ENCODE results near the gene UAP1L1.
"Not testable (repeated sequence)": the region's sequence is repeated elsewhere in the genome, so short reads cannot be mapped to it uniquely, and the experiment has no call there.

Gene UAP1L1

GRCh38 chr9:137057545-137057944, 19.8 kb upstream of the UAP1L1 start:
- no peak for DNase-seq

- DNase-seq: no peak
Measured at GRCh38 chr9:137058521-137059234, 18.6 kb upstream of the UAP1L1 start.

- DNase-seq: no peak
Measured at GRCh38 chr9:137062384-137062783, 14.9 kb upstream of the UAP1L1 start.

GRCh38 chr9:137062798-137063197, 14.5 kb upstream of the UAP1L1 start:
- not testable (repeated sequence) for DNase-seq

- DNase-seq: no peak
Measured at GRCh38 chr9:137063311-137064026, 13.8 kb upstream of the UAP1L1 start.

- DNase-seq: peak; percentile 37
Measured at GRCh38 chr9:137064027-137064879, 13.1 kb upstream of the UAP1L1 start.

GRCh38 chr9:137064880-137065164, 12.5 kb upstream of the UAP1L1 start:
- no peak for DNase-seq

GRCh38 chr9:137065336-137065967, 11.9 kb upstream of the UAP1L1 start:
- DNase-seq: no peak

- DNase-seq: no peak
Measured at GRCh38 chr9:137066096-137066861, 11.0 kb upstream of the UAP1L1 start.

GRCh38 chr9:137067860-137068538, 9.3 kb upstream of the UAP1L1 start:
- peak; percentile 75 for DNase-seq

GRCh38 chr9:137068539-137069507, 8.5 kb upstream of the UAP1L1 start:
- no peak for DNase-seq

GRCh38 chr9:137069508-137070091, 7.7 kb upstream of the UAP1L1 start:
- no peak for DNase-seq

- DNase-seq: peak; percentile 69
Measured at GRCh38 chr9:137070201-137070905, 7.0 kb upstream of the UAP1L1 start, which contains the start of gene SAPCD2. TSS of gene SAPCD2 (minus strand) at chr9:137070557. CDS start at chr9:137070460, 97 bp downstream.

GRCh38 chr9:137070906-137071275, 6.4 kb upstream of the UAP1L1 start:
- no peak for DNase-seq

- DNase-seq: no peak
Measured at GRCh38 chr9:137071282-137071681, 6.0 kb upstream of the UAP1L1 start.

GRCh38 chr9:137073992-137074399, 3.3 kb upstream of the UAP1L1 start:
- DNase-seq: no peak

- no peak for DNase-seq
Measured at GRCh38 chr9:137074657-137075274, 2.6 kb upstream of the UAP1L1 start.

GRCh38 chr9:137075275-137075775, 2.0 kb upstream of the UAP1L1 start:
- DNase-seq: no peak

GRCh38 chr9:137076636-137077009, 694 bp upstream of the UAP1L1 start:
- DNase-seq: no peak
